GM20431 (cell line): ENCODE results near the gene ZIM2.

Experiments
- in situ Hi-C: fragments of 300-500 bp; cut with MseI, MboI; formaldehyde crosslinking; loops from one replicate; pipeline ENCODE4 v1.15.0; 2020; ENCODE audit warnings: low sequenced_read_pairs; ENCODE audit not compliant: unreplicated experiment

The ZIM2 gene

DNA sequence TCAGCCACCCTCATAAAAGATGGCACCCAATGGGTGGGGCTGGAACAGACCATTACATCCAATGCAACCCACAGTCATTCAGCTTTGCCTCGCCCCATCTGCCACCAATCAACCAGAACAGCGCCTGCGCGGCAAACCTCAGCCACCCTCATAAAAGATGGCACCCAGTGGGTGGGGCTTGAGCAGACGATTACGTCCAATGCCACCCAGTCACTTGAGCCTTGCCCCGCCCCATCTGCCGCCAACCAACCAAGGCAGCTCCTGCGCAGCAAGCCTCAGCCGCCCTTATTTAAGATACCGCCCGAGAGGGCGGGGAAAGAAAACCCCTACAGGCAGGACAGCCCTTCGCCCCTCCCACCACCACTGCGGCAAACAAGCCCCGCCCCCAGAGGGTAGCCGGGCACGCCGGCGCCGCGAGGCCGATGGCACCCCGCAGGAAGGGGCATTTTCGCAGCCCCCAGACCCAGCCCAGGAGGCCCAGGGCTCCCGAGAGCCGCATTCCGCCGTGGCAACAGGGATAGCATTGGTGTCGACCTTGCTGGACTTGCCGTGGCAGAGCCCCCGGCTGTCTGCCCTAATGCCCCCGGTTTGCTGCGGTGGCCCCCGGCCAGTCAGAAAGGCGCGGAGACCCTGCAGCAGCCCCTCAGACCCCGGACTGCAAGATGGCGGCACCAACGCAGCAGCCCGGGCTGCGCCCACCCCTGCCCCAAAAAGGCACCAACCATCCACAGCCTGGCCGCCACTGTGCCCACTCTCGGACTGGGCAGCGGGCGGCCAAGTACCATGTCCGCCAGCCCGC lies 675 bp downstream of the ZIM2 start:
- in situ Hi-C loops: no loop called here

DNA sequence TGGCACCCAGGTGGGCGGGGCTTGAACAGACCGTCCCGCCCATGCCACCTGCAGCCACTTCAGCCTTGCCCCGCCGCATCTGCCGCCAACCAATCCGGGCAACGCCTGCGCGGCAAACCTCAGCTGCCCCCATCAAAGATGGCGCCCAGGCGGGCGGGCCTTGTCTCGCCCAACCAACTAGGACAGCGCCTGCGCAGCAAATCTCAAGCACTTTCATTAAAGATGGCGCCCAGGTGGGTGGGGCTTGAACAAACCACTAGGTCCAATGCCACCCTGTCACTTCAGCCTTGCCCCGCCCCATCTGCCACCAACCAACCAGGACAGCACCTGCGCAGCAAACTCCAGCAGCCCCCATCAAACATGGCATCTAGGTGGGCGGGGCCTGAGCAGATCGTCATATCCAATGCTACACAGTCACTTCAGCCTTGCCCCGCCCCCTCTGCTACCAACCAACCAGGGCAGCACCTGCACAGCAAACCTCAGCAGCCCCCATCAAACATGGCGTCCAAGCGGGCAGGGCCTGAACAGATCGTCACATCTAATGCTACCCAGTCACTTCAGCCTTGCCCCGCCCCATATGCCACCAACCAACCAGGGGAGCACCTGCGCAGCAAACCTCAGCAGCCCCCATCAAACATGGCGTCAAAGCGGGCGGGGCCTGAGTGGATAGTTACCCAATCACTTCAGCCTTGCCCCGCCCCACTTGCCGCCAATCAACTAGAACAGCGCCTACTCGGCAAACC lies 1.4 kb downstream of the ZIM2 start:
- in situ Hi-C loops: no loop called here

- in situ Hi-C loops: no loop called here
Observed at GRCh38 chr19:56838024-56838908, 2.3 kb downstream of the ZIM2 start.

GRCh38 chr19:56837492-56838023 lies 3.0 kb downstream of the ZIM2 start:
- in situ Hi-C loops: no loop called here

DNA sequence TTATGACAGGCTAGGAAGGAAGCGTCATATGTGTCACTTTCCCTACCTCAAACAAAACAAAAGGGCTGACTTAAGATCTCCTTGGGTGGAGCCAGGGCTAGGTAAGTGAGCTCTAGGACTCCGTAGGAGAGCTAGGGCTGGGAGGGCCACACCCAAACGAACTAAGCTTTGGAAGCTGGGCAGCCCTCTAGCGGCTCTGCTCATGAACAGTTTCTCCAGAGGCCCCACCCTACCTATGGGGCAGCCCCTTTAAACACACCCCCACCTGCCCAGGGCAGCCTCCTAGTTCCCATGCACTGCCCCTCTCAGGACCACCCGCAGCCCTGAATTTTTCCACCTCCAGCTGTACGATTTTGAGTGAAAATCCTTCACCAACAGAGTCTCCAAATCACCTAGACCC lies 3.5 kb downstream of the ZIM2 start:
- in situ Hi-C loops: no loop called here

- in situ Hi-C loops: no loop called here
Observed at GRCh38 chr19:56836059-56836458, 4.5 kb downstream of the ZIM2 start.

GRCh38 chr19:56835401-56835800 lies 5.1 kb downstream of the ZIM2 start:
- in situ Hi-C loops: no loop called here

GRCh38 chr19:56834564-56835375 lies 5.8 kb downstream of the ZIM2 start:
- in situ Hi-C loops: no loop called here

DNA sequence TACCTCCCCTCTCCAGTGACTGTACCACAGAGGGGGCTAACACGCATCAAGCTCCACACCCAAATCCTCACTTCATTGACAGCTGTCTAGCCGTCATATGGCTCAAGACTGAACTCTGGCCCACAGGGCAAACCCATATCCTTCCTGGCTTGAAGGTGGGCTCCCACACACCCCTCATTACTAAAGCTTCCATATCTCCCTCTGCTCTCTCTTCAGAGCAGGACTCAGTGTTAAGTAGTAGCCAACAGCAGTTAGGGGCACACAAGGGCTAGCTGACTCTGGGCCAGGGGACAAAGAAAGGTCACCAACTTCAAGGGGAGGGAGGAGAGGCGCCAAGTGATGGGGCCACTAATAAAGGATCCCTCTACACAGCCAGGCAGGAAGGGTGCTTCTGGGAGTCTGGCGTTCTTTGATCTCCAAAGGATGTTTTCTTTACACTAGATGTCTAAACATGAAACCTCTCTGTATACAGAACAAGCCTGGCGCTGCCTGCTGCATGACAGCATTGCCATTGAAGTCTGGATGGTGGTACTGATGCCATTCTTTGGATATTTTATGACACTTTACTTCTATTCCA lies 8.1 kb downstream of the ZIM2 start:
- in situ Hi-C loops: no loop called here

GRCh38 chr19:56831255-56831654 lies 9.3 kb downstream of the ZIM2 start:
- in situ Hi-C loops: no loop called here

- in situ Hi-C loops: no loop called here
Observed at GRCh38 chr19:56829596-56829995, 10.9 kb downstream of the ZIM2 start.

DNA sequence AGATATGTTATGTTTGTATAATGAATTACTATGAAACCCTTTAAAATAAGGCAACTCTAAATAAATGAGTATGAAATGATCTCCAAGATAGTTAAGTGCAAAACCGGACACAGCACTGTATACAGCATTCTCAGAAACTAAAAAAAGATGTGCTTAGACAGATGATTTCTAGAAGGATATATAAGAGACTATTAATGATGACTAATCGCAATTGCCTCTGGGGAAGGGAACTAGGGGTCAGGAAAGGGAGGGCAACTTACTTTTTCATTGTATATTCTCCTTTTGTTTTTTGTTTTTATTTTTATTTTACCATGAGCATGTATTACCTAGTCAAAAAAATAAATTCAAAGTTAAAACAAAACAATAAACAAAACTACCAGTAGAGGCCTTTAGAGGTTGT lies 12.8 kb downstream of the ZIM2 start:
- in situ Hi-C loops: no loop called here

DNA sequence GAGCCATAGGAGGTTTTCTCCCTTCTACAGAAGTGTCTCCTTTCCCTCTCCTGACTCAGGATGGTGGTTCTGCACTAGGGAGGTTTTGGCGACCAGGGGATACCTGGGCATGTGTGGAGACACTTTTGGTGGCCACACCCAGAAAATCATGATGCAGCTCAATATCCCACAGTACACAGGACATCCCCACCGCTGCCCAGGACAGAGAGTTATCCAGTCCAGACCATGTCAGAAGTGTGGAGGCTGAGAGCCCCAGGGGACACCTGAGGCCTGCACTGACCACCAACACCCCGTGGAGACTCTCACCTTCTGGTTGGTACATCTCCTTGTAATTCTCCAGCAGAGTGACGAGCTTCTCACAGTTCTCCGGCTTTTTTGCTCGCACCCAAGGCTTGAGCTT lies 16.6 kb downstream of the ZIM2 start:
- in situ Hi-C loops: no loop called here

GRCh38 chr19:56823417-56823816 lies 17.1 kb downstream of the ZIM2 start:
- in situ Hi-C loops: no loop called here

- in situ Hi-C loops: no loop called here
Observed at GRCh38 chr19:56822755-56823154, 17.8 kb downstream of the ZIM2 start.

GRCh38 chr19:56821675-56822074 lies 18.9 kb downstream of the ZIM2 start:
- in situ Hi-C loops: no loop called here

DNA sequence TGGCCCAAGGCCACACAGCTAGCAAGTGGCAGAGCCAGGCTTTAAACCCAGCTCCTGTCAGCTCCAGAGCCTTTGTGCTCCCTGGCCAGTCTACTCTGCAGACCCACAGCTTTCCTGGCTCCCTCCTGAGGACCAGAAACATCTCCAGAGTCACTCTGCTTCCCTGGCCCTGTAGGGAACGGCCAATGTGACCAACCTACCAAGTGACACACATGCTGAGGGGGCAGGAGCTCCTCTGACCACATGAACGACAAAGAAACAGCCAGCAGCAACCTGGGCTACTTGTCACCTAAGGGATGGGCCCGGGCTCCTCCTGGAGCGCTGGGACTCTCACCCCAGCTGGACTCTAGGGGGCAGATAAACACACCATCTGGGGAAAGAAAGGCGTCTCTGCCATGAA lies 19.3 kb downstream of the ZIM2 start:
- in situ Hi-C loops: no loop called here

GRCh38 chr19:56819166-56819565 lies 21.4 kb downstream of the ZIM2 start:
- in situ Hi-C loops: no loop called here

- in situ Hi-C loops: no loop called here
Observed at GRCh38 chr19:56814656-56815055, 25.9 kb downstream of the ZIM2 start.
